Measurements from ENCODE around the gene RAB40C. TPM values are rescaled to one million over a fixed set of nuclear protein-coding genes. Genes with fewer than 3 reads are reported as not detected.

The RAB40C gene
- total RNA-seq, 1 experiment from 2014 or later, result 30.7 TPM

DNA sequence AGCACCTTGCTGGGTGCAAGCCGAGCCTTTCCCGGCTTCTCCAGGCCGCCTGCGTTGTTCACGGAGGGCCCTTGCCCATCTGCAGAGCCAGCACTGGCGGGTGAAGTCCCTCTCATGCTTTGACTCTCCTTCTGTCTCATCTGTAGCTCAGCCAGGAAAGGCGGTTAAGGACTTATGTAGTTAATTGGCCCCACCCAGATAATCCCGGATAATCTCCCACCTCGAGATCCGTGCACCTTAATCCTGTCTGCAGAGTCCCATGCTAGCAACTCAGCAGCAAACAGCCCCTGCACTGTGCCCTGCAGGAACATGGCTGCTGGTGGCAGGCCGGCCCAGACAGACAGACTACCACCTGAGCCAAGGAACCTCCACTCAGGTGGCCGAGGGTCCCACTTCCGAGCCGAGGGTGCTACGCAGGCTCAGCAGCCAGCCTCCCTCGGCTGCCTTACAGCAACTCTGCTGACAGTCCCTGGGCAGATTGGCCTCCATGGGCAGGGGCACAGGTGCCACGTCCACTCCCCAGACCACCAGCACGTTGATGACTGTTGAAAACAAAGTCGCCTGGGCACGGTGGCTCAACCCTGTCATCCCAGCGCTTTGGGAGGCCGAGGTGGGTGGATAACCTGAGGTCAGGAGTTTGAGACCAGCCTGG, 16.9 kb downstream of the RAB40C start:
- no peak overlapping the region for H3K27ac ChIP-seq (ENCODE audit: low read length)
- no peaks in the 10 kb centered on the region for H3K36me3 ChIP-seq (ENCODE audit: control insufficient read depth, insufficient read depth, low read length)
- ChIA-PET CTCF (interaction anchor here (0.7 kb wide), 1 partner anchor 528 kb away, joined by 11 read pairs; no protein-coding TSS in a partner anchor), POLR2A (interaction anchor here (0.7 kb wide), 1 partner anchor 46 kb away, joined by 3 read pairs; no protein-coding TSS in a partner anchor)
- BruUV-seq (replicated peaks), result no TSS peak
- ATAC-seq, result no peak
- no peaks in the 10 kb centered on the region for H3K9me3 ChIP-seq (ENCODE audit: control insufficient read depth, insufficient read depth, low read depth, low read length)
- H3K27me3 ChIP-seq (ENCODE audit: control insufficient read depth, insufficient read depth, low read length), result no peaks in the 10 kb centered on the region
- TF ChIP-seq, protein P1, sequence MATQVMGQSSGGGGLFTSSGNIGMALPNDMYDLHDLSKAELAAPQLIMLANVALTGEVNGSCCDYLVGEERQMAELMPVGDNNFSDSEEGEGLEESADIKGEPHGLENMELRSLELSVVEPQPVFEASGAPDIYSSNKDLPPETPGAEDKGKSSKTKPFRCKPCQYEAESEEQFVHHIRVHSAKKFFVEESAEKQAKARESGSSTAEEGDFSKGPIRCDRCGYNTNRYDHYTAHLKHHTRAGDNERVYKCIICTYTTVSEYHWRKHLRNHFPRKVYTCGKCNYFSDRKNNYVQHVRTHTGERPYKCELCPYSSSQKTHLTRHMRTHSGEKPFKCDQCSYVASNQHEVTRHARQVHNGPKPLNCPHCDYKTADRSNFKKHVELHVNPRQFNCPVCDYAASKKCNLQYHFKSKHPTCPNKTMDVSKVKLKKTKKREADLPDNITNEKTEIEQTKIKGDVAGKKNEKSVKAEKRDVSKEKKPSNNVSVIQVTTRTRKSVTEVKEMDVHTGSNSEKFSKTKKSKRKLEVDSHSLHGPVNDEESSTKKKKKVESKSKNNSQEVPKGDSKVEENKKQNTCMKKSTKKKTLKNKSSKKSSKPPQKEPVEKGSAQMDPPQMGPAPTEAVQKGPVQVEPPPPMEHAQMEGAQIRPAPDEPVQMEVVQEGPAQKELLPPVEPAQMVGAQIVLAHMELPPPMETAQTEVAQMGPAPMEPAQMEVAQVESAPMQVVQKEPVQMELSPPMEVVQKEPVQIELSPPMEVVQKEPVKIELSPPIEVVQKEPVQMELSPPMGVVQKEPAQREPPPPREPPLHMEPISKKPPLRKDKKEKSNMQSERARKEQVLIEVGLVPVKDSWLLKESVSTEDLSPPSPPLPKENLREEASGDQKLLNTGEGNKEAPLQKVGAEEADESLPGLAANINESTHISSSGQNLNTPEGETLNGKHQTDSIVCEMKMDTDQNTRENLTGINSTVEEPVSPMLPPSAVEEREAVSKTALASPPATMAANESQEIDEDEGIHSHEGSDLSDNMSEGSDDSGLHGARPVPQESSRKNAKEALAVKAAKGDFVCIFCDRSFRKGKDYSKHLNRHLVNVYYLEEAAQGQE (IDR thresholded peaks at IDR 0.05; ENCODE audit: insufficient read depth in 1 of 2, low read depth in 2 of 2, low read length in 1 of 2), result no peak
- TF ChIP-seq POLR2AphosphoS5 (IDR thresholded peaks at IDR 0.05; ENCODE audit: low read depth, low read length) (no peak), TCF7L2 (IDR thresholded peaks at IDR 0.05; ENCODE audit: low read depth, low read length) (no peak), SIN3A (IDR thresholded peaks at IDR 0.05; ENCODE audit: borderline replicate concordance, insufficient read depth, low read depth, low read length) (no peak), CTCF (IDR thresholded peaks at IDR 0.05) (no peak)
- intact Hi-C loops (cut with micrococcal nuclease; ENCODE audit: unreplicated experiment) (no loop called here), in situ Hi-C loops (cut with HindIII; ENCODE audit: low pct_unique_long_range_greater_than_20kb, low sequenced_read_pairs) (no loop called here)
- no peak overlapping the region for H3K4me3 ChIP-seq (ENCODE audit: low read depth in 2 of 2, low read length in 2 of 2)
- no peaks in the 10 kb centered on the region for H3K4me1 ChIP-seq (ENCODE audit: control insufficient read depth, insufficient read depth, low read length)
- DNase-seq (ENCODE audit: low read depth, low spot score), result no peak

GRCh38 chr16:608019-608418, 18.2 kb downstream of the RAB40C start:
- ChIA-PET CTCF (no interaction called here), POLR2A (no interaction called here)
- intact Hi-C loops (cut with micrococcal nuclease; ENCODE audit: unreplicated experiment), result no loop called here
- in situ Hi-C loops (cut with HindIII; ENCODE audit: low pct_unique_long_range_greater_than_20kb, low sequenced_read_pairs), result no loop called here
- Histone ChIP-seq H3K27me3 (ENCODE audit: control insufficient read depth, insufficient read depth, low read length) (no peaks in the 10 kb centered on the region), H3K4me3 (ENCODE audit: low read depth in 2 of 2, low read length in 2 of 2) (no peak overlapping the region), H3K36me3 (ENCODE audit: control insufficient read depth, insufficient read depth, low read length) (no peaks in the 10 kb centered on the region), H3K27ac (ENCODE audit: low read length) (no peak overlapping the region), H3K4me1 (ENCODE audit: control insufficient read depth, insufficient read depth, low read length) (no peaks in the 10 kb centered on the region), H3K9me3 (ENCODE audit: control insufficient read depth, insufficient read depth, low read depth, low read length) (no peaks in the 10 kb centered on the region)
- ATAC-seq, result no peak
- TF ChIP-seq POLR2AphosphoS5 (IDR thresholded peaks at IDR 0.05; ENCODE audit: low read depth, low read length), result no peak
- TF ChIP-seq TCF7L2 (IDR thresholded peaks at IDR 0.05; ENCODE audit: low read depth, low read length), result no peak
- TF ChIP-seq, protein P1 (IDR thresholded peaks at IDR 0.05; ENCODE audit: insufficient read depth in 1 of 2, low read depth in 2 of 2, low read length in 1 of 2), result no peak
- no peak for DNase-seq (ENCODE audit: low read depth, low spot score)
- BruUV-seq (replicated peaks), result no TSS peak
